Cardiac fibroblast (primary cell): ENCODE results near the gene DSG3.

Experiments used
- DNase-seq, 2 donors: peaks; one replicate each; pipeline versions ENCODE4 v3.0.0 to v3.0.0-alpha.2; 2010; ENCODE audit warnings: low read depth in 2 of 2
- H3K4me3 ChIP-seq, 2 donors: replicated peaks in 1 of 2; 1 replicate in 1 of 2; 2 replicates in 1 of 2; pipeline ENCODE4 v1.5.1; 2011; ENCODE audit warnings: low read depth in 2 of 2, low read length in 2 of 2, mild to moderate bottlenecking in 2 of 2, moderate library complexity in 1 of 2
- CTCF ChIP-seq: IDR thresholded peaks from one replicate; pipeline ENCODE4 v1.5.1; 2011; ENCODE audit warnings: low read depth, mild to moderate bottlenecking, low read length, inconsistent platforms

DSG3 gene

GRCh38 chr18:31510319-31510718 lies 62.8 kb downstream of the DSG3 start:
- no peak for DNase-seq
- no peak overlapping the region for H3K4me3 ChIP-seq
- no peak for TF ChIP-seq CTCF

GRCh38 chr18:31511098-31511497 lies 63.6 kb downstream of the DSG3 start:
- no peak for TF ChIP-seq CTCF
- H3K4me3 ChIP-seq, result no peak overlapping the region
- peak in 1 of 2 donors; percentile 7 for DNase-seq

GRCh38 chr18:31512203-31512764 lies 64.7 kb downstream of the DSG3 start:
- DNase-seq, result peak; percentile 60 to 77
- TF ChIP-seq CTCF, result no peak
- H3K4me3 ChIP-seq, result no peak overlapping the region

- peak; percentile 55 to 63 for DNase-seq
- TF ChIP-seq CTCF, result no peak
- H3K4me3 ChIP-seq, result no peak overlapping the region
Observed at GRCh38 chr18:31513189-31513935, 65.8 kb downstream of the DSG3 start.

- no peak for TF ChIP-seq CTCF
- DNase-seq, result no peak
- H3K4me3 ChIP-seq, result no peak overlapping the region
Observed at GRCh38 chr18:31516437-31516836, 68.9 kb downstream of the DSG3 start.

GRCh38 chr18:31526374-31526773 lies 78.8 kb downstream of the DSG3 start:
- no peak for DNase-seq
- H3K4me3 ChIP-seq, result no peak overlapping the region
- TF ChIP-seq CTCF, result no peak
